PFSK-1 (cell line): ENCODE data around the gene LOC128125822.

Source experiments
- POLR2AphosphoS5 ChIP-seq: IDR thresholded peaks from 2 replicates; pipeline ENCODE4 v1.6.1; 2012; ENCODE audit warnings: low read depth, mild to moderate bottlenecking, control low read depth, low read length, moderate library complexity
- REST ChIP-seq, 2 experiments: IDR thresholded peaks; 2 replicates each; pipeline versions ENCODE4 v1.6.1 to v1.8.0; 2011 to 2012; ENCODE audit warnings: low read depth in 2 of 2, low read length in 2 of 2, control low read depth in 1 of 2, inconsistent platforms in 1 of 2, mild to moderate bottlenecking in 1 of 2, moderate library complexity in 1 of 2; ENCODE audit not compliant: insufficient read depth in 1 of 2
- SIN3A ChIP-seq: IDR thresholded peaks from 2 replicates; pipeline ENCODE4 v1.6.1; 2012; ENCODE audit warnings: mild to moderate bottlenecking, low read length, moderate library complexity, borderline replicate concordance; ENCODE audit not compliant: insufficient read depth
- TAF1 ChIP-seq: IDR thresholded peaks from 2 replicates; pipeline ENCODE4 v1.6.1; 2012; ENCODE audit warnings: low read length, control low read depth, borderline replicate concordance; ENCODE audit not compliant: insufficient read depth

GRCh38 chr6:63556369-63556768 lies 15.9 kb upstream of the LOC128125822 start:
- TF ChIP-seq REST (IDR thresholded peaks at IDR 0.05; ENCODE audit: insufficient read depth in 1 of 2, low read depth in 2 of 2, low read length in 2 of 2) = no peak
- no peak for TF ChIP-seq TAF1
- TF ChIP-seq POLR2AphosphoS5 = no peak
- no peak for TF ChIP-seq SIN3A
